ENCODE data around the gene CYFIP1.

Gene CYFIP1

DNA sequence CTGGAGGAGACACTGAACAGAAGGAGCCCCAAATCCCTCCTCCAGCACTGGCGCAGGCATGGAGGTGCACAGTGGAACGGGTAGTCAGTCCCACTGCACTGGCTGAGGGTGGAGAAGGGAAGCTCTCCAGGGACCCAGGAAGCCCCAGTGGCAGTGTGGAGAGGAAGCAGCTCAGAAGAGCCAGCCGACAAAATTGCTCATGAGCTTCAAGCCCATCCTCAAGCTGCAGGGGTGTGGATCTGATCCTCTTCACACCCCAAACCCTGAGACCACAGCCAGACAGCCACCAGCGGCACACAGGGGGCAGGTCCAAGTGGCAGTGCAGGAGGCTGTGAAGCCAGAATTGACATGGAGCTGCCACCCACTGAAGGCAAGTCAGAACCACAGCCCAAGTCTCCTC is 32.1 kb downstream of the CYFIP1 start:
- no peak for DNase-seq

DNA sequence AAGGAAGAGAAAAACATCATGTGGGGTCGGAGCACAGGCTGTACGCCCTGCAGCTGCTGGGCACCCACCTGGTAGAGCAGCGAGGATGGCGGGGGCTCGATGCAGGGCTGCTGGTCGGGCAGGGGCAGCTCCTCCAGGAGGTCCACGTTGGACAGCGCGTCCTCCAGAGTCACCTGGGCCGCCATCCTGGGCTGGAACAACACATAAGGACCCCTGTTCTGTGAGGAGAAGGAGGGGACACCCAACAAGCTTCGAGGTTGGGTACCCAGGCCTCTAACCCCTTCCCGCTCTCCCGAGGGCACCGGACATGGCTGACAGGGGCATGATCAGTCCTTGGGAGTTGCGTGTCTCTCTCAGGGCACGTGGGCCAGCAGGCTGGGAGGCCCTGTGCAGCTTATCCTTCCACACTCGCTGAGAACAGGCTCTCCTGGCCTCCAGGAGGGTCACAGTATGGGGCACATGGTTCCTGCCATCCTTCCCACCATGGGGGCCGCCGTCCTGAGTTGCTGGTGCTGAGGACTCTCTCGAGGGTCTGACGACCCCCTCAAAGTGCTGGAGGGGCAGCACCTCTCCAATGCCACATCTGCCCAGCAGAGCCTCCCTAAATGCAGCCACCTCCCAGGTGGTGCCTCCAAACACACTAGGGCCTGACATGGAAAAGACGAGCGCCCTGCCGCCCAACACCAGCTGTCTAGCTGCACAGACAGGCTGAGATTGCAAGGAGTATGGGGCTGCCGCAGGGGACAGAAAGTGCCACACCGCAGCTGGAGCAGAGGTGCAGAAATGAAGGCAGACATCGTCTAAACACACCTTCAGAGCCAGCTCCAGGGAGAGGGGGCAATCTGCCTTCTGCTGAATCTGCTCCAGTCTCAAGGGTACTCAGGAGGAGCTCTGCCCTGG is 32.8 kb downstream of the CYFIP1 start:
- DNase-seq, result no peak

DNA sequence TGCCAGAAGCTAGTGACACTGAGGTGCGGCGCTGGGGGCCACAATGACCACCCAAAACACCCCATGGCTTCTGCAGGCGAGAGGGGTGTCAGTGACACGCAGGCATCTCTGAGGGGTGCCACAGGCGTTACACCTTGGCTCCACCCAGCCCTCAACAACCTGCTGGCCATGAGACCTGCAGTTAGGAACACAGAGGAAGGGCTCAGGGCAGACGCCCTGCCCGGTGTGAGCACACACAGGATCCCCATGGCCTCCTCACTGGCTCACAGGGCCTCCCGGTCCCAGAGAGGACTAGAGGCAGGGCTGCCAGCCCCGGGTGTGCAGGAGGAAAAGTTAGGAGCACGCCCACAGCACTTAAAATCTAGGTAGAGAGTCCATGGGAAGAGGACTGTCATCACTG is 35.1 kb downstream of the CYFIP1 start:
- DNase-seq, result no peak

DNA sequence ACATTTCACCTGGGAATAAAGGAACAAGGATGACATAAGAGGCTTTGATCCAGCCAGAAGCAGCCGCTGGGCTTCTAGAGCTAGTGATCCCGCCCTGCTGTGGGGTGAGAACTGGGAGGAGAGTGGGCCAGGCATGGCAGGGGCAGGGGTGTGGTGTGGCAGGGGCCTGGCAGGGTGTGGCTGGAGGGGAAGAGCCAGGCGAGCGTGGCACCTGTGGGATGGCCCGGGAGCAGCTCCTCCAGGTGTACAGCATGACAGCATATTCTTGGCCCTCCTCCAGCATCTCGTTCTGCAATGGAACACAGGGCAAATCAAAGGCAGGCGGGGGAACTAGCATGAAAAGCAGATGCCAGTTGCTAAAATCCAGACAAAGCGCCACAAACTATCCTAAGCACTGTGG is 35.5 kb downstream of the CYFIP1 start:
- no peak for DNase-seq

DNA sequence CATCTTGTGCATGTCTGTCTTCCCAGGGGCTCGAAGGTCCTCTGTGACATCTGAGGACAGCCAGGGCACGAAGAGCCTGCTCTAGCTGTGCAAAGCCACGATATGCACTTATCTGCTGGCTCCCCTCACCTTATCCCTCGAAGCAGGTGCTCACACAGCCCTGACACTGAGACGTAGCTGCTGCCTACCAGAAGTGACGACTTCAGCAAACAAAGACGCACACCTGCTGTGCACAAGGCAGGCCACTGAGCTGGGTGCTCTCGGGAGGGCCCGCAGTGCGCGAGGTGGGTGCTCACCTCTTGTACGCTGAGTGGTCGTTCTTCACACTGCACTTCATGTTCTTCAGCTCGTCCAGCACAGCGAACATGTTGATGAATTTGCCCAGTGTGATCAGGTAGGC is 37.3 kb downstream of the CYFIP1 start:
- DNase-seq, result no peak

DNA sequence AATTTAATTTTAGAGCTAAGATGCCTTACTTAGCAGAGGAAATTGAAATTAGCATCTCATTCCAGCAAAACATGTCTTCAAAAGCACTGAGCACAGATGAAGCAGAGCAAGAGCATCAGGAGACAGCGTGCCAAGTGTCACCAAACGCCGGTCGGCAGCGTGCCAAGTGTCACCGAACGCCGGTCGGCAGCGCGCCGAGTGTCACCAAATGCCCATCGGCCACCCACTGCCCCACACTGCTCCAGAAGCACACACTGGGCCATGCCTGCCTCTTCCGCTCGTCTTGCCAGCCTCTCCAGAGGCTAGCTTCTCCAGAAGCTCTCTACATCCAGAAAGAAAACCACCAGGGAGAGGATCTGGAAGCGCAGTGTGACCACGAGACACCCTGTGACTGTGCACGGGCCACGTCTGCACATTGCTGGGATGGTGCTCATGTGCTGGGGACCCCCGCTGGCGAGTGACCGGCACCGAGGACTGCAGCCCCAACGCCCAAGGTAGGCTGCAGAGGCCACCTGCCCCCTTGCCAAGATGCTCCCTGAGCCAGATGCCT is 37.8 kb downstream of the CYFIP1 start:
- no peak for DNase-seq

DNA sequence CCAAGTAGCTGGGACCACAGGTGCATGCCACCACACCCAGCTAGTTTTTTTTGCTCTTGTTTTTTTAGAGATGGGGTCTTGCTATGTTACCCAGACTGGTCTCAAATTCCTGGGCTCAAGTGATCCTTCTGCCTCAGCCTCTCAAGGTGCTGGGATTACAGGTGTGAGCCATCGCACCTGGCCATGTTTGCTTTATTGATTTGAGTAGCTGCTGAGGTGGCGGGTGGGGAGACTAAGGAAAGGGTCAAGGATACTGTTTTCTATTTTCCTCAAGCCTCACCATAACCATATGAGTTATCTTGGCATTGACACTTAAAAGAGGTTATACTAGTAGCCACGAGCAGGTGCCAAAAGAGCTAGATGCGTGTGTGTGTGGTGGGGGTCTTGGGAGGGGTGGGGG is 39.0 kb downstream of the CYFIP1 start:
- DNase-seq, result no peak

DNA sequence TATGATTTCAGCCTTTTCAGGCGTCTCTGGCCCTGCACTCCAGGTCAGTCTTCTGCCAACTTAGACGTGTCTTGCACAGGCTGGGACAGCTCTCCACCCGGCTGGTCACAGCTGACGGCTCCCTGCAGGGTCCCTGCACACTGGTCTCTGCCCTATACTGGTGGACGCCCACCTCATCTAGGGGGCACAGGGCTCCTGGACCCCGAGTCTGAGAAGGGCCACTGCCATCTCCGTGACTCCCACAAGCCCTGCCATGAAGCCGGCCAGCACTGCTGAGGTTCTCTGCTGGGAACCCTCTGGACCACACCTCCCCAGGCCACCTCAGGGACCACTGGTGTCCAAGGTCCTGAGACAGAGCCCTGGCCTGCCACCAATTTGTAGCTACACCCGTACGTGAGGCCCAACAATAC is 40.5 kb downstream of the CYFIP1 start:
- no peak for DNase-seq

DNA sequence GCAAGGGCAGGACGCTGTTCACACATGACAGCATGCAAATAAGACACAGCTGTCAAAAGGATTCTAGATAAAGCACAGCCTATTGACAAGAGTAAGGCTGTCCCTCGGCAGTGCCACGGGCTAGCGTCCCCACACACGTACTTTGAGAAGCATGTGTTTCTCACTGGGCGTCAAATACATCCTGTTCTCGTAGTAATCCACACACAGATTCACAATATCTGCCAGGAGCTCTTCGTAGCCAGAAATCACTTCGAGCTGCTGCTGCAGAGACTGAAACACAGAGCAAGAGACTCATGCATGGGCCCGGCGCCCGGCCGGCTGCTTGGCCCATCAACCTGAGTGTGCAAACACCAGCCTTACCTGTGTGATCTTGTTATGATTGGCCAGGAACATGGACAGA is 41.1 kb downstream of the CYFIP1 start:
- no peak for DNase-seq

DNA sequence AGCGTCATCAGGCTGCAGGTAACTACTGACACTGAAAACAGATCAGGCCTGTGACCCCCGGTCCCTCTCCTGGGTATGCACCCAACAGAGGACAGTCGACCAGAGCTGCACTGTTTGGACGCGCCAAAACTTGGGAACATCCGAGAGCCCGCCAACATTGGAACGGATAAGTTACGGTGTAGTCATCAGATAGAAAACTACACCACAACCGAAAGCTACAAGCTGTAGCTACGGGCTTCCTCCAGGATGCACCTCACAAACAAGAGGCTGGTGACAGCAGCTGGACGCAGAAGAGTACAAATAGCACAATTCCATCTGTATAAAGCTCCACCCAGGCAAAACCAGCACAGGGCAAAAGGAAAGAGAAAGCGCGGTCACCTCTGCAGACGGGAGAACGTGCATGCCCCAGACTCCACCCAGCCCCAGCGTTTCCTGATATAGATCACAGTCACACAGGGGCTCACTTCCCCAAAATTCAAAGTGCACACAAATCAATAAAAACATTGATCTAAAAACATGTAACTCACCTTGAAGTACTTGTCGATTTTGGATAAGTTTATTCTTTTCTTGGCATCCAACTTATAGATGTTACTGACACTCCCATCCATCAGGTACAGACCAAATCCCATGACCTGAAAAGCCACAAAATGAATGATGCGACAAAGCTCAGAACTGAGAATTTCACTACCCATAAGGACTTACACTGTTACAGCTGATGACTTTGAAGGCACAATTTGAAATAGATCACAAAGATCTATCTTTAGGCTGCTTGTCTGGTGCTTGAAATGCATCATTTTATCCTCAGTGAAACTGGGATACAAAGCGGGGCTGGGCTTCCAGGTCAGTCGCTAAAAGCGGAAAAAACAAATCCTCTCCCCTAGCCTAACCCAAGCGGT is 43.3 kb downstream of the CYFIP1 start:
- no peak for DNase-seq

DNA sequence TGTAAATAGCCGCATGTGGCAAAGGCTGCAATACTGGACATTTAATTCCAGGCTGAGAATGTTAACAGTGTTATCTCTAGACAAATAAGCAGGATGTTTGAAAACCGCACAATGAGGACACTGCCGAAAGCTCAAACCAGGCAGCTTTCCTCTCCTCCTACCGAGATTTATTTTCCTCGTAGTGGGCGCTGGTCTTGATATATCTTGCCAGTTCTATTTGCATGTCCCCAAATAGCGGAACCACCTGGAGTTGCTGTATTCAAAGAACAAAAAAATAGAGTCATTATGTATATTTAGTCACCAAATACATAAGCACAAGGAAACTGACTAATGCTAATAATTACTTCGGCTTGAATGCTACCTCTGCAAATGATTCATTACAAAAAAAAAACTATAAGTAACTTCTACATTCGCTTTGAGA is 46.5 kb downstream of the CYFIP1 start:
- no peak for DNase-seq

DNA sequence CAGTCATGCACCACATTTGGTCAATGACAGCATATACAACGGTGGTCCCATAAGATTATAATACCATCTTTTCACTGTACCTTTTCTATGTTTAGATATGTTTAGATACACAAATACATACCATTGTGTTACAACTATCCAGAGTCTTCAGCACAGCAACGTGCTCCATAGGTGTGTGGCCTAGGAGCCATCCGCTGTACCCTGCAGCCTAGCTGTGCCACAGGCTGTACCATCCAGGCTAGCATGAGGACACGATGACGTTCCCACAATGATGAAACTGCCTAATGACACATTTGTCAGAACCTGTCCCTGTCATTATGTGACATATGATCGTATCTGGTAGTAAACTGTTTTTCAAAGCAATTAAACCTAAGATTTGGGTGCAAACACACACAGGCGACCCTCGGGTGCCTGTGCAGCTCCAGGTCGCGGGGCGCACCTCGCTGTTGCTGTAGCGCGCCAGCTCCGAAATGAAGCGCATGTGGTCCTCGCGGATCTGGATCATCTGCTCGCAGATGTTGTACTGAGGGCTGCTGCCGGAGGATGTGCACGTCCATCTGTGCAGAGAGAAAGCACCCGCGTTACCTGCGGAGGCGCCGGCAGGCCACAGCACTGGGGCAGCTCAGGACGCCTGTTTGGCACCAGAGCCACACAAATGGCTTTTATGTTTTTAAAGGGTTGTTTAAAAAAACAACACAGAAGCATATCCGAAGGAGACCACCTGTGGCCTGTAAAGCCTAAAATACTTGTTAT is 48.2 kb downstream of the CYFIP1 start:
- DNase-seq, result no peak

DNA sequence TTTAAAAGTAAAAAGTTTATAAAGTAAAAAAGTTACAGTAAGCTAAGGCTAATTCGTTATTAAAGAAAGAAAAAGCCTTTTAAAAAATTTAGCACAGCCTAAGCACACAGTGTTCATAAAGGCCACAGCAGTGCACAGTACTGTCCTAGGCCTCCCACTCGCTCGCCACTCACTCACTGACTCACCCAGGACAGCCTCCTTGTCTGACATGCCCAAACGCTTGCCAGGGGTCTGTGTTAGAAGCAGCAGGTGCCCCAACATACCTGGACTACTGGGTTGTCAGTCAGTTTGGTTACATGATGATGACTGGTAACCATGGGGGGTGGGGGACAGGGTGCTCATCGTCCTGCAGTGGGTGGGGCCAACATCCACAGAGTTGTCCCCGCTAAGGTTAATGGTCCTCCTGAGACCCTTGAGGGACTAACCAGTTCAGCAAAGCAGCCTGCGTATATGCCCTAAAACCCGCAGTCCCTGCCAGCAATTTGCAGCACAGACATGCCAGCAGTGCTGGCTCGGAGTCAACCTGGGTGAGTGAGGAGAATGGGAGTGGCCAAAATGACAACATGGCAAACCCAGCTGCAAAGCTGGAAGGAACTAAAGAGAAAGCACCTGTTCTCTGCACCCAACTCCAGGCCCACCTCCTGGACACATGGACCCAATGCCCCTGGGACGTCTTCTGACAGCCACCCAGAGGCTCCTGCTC is 49.2 kb downstream of the CYFIP1 start:
- no peak for DNase-seq

DNA sequence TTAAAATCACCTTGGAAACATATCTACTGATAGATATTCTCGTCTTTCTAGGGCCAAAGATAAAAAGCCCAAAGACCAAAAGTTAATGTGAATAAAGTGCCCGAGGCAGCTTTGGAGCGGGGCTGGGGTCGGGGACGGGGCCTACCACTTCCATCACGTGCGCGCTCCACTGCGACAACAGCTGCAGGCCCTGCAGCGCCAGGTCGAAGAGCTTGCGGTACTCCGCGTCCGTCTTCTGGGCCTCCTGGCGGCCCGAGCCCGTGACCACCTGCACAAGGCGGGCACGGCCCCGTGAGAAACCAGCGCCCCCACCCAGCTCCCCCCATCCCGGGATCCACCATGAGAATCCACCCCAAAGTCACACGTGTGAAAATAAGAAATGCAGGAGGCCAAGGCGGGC is 52.4 kb downstream of the CYFIP1 start:
- DNase-seq, result no peak

DNA sequence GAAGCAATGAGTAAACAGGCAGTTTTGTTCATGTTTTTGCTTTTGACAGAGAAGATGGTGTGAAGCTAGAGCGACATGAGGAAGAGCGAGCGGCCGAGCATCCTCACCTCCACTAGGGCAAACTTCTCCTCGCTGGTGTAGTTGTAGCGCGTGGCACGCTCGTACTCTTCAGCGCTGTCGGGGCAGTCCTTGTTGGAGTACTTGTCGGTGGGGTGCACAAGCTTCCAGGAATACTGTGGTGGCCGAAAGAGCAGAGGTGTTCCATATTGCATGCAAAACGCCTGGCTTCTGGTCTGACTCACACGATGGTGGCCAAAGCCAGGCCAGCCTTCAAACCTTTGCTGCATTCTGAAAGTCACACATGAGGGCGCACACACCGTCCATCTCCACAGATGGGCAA is 54.3 kb downstream of the CYFIP1 start:
- DNase-seq, result no peak

DNA sequence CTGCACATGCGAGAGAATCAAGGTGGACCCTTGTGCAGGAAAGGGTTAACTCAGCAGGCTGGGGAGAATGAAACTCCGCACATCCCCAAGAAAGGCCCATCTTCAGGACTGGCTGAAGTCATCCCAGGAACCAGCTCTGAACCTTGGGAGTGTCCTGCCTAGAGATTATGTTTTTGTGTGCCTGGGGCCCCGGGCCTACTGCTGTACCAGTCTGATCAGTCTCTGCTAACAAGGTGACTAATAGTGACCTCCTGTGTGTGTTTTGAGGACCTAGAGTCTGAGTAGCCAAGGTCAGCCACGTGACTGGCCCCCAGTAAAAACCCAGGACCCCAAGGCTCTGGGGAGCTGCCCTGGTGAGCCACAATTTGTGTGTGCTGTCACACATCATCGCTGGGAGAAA is 58.2 kb downstream of the CYFIP1 start:
- DNase-seq, result no peak

DNA sequence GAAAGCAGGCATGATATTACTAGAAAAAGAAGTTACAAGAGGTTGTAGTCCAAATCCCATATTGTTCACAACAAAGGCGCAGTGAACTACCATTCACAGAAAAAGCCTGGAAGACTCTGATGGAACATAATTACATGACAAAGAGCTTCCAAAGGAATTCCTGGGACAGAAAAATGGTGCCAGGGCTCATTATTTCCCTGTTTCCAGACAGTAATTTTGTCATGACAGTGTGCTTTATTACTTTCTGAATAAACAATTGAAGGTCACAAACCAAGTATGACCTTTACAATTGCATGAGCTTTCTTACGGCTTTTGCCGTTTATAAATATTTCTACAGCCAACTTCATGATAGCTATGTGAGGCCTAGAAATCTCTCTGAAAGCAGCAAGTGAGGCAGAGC is 61.0 kb downstream of the CYFIP1 start:
- no peak for DNase-seq

DNA sequence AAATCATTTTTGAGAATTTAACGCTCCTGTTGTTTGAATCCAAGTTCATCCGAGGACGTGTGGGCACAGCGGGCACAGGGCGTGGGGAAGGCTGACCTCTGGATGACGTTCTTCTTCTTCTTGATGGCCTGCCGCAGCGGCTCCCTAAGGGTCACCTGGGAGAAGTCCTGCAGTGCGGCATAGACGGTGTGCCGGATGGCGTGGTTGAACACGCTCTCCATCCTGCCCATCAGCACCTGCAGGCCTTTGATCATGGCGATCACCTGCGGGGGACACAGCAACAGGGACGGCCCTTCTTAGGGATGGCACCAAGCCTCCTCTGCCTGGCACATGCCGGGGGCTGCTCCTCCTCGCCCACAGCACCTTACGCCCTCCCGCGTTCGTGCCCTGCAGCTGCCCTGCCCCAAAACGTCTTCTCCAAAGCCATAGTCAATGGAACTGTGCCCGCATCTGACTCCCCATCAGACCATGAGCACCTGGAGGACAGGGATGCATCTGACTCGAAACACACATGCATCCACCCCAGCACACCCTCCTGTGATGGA is 61.5 kb downstream of the CYFIP1 start:
- no peak for DNase-seq

DNA sequence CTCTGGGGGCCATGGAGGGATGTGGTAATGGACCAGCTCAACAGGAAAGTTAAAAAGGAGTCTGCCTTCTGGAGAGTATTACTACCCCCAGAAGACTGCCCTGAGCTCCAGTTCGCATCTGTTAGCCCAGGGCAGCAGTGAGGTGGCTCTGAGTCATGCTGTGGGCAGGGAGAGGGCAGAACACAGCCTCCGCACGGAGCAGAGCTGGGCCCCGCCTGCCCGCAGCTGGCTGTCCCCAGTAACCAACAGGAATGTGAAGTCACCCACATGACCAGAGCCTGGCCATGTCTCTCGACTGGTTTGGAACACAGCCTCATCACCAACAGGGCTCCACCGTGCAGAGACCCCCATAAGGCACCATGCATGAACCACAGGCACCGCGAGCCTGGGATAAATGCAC is 62.1 kb downstream of the CYFIP1 start:
- no peak for DNase-seq

DNA sequence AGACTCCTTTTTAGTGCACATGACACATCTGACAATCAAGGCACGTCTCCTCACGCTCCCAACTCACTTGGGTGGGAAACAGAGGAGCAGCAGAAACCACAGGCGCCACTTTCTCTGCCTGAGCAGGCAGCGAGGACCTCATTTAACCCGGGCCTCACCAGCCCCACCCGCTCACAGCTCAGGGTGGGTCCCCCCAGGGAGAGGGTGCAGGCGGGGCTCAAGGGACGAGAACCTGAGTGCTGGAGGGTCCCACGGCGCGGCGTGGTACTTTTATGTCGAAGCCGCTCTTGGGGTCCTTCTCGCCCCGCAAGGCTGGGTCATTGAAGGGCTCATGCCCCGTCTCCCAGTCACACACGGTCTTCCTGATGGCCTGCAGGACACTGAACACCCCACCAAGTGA is 62.6 kb downstream of the CYFIP1 start:
- no peak for DNase-seq

DNA sequence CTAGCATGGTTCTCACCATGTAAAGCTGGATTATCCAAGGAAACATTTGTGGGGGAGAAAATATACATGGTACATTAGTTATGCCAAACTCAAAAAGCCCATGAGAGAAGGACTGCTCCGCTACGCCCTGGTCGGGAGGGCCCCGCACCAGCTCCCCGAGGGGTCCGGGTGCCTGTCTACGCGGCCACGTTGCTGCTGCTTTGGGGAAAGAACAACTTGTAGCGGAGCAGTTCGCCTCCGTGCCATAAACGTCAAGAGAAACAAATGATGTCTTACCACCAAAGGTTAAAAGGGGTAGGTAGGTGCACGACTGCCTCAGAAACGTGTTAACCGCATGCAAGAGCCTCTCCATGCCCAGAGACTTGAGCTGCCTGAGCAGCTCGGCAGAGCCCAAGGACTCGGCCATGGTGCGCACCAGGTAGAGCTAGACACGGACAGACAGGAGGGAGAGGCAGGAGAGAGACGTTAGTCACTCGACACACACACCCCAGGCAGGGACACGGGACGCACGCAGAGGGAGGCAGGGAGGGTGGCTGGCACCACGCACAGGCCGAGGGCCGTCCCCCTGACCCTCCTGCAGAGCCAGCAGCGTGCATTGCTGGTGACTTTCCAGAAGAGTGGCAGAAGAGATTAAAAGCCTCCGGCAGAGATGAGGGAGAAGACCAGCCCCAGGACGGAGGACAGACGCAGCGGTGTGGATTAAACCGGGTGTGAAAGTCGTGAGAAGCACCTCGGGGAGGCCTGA is 63.4 kb downstream of the CYFIP1 start:
- no peak for DNase-seq

Measured in CD4-positive, alpha-beta T cell treated with Interferon alpha-2 for 1 hour (primary cell).